ENCODE measurements around the gene KLK10. TPM values are rescaled to one million over a fixed set of nuclear protein-coding genes. Genes with fewer than 3 reads are reported as not detected.
"Not testable (repeated sequence)": the region's sequence is repeated elsewhere in the genome, so short reads cannot be mapped to it uniquely, and the experiment has no call there.

Gene KLK10
- total RNA-seq, 1 donor from 2014 or later = 42.8 TPM

DNA sequence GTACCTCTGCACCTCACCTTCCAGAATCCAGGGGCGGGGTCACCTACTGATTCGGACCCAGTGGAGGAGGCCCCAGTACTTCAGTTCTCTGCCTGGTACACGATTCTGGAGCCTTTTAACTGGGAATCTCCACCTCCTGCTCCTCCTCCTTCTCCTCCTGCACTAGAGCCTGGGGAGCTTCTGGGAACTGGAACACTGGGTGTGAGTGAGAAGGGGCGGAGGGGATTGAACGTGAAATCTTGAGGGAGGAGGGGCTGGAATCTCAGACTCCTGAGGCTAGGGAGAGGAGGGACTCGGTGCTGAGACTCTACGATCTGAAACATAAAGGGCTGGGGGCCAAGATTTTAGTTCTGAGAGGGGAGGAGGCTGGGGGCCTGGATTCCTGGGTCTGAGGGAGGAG is 18.0 kb downstream of the KLK10 start, which contains the start of gene KLK8:
TSS of gene KLK8 (minus strand) at position 90 of the 400 bp plus-strand sequence. CDS start 437 bp downstream, outside the sequence.
- DNase-seq (ENCODE audit: low spot score) = no peak

DNA sequence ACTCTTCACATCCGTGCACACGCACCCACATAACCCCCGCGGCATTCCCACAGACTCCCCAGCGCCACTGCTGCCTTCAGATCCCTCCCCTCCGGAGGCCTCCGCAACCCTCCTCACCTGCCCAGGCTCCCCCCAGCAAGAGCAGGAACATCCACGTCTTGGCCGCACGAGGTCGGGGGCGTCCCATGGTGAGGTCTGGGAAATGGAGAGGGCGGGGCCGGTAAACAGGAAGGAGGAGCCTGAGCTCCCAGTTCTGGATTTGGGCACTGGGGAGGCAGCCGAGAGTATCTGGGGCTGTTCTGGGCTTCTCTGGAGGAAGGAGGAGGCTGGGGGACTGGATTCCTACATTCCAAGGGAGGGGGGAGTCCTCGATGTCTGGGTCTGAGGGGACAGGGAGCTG is 18.5 kb downstream of the KLK10 start:
- DNase-seq (ENCODE audit: low spot score) = no peak

DNA sequence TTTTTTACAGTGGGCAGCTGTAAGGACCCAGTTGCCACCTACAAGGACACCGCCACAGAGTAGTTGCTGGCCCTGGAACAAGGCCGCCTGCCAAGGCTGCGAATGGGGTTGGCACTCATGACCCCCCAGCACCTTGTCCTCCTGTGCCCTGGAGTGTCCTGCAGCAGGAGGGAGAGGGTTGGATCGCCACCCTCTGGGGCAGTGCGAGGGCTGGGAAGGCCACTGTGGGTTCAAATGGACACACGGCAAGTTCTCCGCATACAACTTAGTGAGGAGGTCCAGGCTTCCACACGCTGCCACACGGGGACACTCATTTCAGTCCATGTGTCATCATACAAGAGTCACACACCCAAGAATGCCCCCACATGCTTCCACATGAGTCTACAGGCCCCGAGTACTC is 19.1 kb downstream of the KLK10 start:
- DNase-seq (ENCODE audit: low spot score) = no peak

DNA sequence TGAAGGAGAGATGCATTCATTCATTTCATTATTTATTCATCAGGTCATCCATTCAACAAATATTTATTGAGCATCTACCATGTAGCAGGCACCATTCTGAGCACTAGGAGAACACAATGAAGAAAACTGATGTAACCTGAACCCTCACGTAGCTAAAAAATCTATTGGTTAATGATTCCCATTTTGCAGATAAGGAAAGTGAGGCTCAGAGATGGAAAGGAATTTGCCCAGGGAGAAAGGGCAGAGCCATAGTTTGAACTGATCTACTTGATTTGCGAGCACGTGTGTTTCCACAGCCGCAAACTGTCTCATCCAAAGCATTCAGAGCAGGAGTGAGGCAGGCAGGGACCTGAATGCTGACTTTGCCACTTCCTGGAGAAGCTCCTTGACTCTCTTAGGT is 20.8 kb downstream of the KLK10 start:
- DNase-seq (ENCODE audit: low spot score) = no peak

DNA sequence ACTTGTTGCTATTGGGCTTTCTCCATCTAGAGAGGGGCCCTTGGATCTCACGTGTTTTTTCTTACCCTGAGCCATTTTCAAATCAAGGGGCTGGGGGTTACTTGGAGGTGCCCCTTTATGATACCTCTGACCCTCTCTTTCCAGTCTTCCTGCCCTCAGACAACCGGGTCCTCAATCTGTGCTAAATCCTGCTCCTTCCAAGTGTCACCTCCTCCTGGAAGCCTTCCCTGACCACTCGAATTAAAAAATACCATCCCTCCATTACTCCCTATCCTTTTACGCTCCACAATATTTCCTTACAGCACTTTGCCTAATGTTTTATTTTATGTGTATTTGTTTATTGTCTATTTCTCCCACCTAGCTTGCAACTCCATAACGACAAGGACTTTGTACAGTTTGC is 21.4 kb downstream of the KLK10 start:
- no peak for DNase-seq (ENCODE audit: low spot score)

DNA sequence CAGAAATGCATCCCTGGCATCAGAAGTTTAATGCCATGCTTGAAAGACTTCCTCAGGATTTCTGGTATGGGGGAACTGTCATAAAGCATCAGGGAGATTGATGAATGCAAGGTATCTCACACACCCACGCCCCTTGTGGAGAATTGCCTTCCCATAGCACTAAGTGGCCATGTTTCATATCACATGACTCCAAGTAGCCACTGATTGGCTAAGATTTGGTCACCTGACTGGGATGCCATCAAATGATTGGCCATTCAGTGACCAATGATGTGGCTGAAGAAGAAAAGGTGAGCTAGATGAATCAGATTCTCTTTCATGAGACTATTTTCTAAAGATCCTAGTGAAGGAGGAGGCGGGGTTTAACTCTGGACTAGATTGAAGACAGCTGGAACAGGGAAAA is 25.4 kb downstream of the KLK10 start:
- DNase-seq (ENCODE audit: low spot score) = no peak

DNA sequence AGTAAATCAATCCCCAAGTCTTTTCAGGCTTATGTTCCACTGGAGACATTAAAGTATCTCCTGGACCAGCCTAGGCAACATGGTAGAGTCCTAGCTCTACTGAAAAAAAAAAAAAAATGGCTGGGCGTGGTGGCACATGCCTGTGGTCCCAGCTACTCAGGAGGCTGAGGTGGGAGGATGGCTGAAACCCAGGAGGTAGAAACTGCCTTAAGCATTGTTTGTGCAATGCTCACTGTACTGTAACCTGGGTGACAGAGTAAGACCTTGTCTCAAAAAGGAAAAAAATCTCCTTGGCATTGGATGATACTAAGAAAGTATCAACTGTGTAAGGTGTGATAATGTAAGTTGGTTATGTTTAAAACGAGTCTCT is 26.9 kb downstream of the KLK10 start:
- no peak for DNase-seq (ENCODE audit: low spot score)

DNA sequence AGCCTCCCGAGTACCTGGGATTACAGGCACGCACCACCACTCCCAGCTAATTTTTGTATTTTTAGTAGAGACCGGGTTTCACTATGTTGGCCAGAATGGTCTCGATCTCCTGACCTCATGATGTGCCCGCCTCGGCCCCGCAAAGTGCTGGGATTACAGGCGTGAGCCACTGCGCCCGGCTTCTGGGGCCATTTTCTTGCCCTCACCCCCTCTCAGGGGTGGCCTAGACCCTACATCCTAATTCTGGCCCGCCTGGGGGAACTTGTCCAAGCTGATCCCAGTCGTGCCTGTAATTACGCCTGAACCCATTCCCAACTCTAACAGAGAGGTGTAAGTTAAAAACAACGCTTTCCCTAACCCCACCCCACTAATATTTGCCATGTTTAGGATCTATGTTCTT is 35.1 kb downstream of the KLK10 start:
- not testable (repeated sequence) for DNase-seq (ENCODE audit: low spot score)

DNA sequence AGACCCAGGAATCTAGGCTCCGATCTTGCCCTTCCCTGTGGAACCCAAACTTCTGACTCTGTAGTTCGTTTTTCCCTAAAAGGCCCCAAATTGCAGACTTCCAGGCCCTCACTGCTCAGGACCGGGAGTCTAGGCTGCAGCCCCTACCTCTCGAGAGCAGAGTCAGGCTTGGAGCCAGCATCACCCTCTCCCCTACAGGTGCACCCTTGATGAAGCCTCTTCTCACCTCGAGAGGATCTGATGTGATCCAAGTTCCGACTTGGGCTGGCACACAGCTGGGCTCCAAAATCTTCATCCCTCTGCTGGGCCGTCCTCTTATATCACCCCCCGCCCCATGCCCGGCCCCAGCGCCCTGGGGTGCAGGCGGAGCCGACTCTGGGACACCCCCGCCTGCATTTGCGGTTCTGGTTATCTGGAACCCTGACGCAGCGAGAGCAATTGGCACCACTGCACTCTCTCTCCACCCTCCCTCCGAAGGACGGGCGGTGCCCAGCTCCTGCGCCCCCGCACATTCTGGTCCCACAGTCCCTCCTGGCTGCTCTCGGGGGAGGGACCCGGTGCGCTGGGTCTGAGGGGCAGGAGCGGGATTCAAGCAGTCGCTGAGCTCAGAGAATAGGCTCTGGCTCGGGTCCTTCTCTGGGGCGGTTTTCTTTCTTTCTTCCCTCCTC is 35.8 kb downstream of the KLK10 start, which contains the start of gene KLK7:
TSS of gene KLK7 (minus strand) at position 293 of the 668 bp plus-strand sequence. CDS start 1,518 bp downstream, outside the sequence.
- no peak for DNase-seq (ENCODE audit: low spot score)

DNA sequence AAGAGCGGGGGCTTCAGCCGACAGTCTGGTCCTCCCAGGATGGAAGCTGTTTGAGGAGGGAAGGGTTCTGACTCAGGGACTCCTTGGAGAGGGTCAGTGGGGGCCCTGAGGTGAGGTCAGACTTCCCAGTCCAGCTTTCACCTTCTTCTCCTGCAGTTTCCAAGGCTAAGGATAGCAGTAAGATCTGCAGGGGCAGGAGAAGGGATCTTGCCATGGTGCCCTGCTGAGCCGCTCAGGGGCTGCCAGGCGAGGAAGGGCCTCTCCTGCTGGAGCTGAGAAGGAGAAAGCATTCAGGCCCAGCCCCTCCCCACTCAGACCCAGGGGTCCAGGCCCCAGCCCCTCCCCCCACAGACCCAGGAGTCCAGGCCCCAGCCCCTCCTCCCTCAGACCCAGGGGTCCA is 37.3 kb downstream of the KLK10 start:
- no peak for DNase-seq (ENCODE audit: low spot score)

DNA sequence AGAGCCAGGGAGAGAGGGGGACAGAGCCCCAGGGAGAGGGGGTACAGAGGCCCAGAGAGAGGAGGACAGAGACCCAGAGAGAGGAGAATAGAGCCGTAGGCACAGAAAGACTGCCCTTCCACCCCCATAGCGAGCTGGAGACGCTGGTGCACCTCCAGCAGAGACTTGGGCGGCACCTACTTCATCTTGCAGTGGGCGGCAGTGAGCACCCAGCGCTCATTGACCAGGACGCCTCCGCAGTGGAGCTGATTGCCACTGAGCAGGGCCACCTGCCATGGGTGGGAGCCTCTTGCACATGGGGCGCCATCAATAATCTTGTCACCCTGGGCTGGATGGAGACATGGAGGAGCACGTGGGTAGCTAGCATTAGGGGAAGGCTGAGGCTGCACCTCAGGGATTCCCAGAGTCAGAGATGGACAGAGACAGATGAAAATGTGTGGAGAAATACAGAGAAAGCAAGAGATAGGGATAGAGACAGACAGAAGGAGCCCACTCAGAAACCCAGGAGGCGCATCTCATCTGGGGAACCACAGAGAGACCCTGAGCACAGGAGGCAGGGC is 37.8 kb downstream of the KLK10 start:
- no peak for DNase-seq (ENCODE audit: low spot score)

DNA sequence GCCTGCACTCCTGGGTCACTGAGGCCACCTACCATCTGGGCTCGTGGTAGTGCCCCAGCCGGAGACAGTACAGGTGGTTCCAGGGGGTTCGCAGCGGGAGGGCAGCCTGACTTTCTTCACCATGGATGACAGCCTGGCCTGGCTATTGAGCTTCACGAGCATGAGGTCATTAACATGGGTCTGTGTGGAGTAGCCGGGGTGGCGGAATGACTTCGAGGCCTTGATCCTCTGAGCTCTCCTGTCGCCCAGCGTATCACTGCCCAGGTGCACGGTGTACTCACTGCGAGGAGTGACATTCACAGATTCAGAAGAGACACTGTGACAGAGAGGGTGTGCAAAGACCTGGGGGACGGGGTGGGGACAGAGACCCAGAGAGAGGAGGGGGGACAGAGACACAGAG is 39.3 kb downstream of the KLK10 start:
- no peak for DNase-seq (ENCODE audit: low spot score)

DNA sequence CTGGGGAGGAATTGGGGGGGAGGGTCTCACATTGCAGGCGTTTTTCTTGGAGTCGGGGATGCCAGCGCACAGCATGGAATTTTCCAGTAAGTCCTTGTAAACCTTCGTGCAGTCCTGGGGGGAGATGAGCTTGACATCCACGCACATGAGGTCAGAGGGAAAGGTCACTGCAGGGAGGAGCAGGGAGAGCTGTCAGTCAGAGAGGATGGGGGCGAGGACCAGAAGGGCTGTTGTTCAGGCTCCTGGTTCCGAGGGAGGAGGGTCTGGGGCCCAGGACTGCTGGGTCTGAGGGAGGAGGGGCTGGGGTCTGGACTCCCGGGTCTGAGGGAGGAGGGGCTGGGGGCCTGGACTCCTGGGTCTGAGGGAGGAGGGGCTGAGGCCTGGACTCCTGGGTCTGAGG is 39.8 kb downstream of the KLK10 start:
- no peak for DNase-seq (ENCODE audit: low spot score)

DNA sequence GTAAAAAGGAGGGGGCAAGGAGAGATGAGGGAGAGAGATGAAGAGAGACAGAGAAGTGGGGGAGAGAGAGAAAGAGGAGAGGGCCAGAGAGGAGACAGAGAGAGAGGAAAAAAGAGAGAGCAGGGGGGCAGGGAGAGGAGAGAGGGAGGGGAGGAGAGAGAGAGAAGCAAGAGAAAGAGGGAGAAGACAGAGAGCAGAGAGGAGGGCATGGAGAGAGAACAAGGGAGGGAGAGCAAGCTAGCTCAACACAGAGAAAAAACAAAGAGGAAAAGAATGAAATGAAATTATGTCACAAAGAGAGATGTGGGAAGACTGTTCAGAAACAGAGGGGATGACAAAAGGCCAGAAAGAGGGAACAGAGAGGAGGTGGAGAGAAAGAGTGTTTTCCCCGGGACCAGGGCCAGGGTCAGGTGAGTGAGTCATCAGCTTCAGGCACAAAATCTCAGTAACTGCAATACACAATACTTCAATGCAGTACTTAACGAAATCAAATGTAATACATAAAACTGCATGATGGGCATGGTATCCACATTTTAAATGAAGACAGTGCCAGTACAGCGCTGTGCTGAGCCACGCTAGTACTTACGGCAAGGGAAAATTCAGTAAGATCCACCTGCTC is 40.6 kb downstream of the KLK10 start:
- no peak for DNase-seq (ENCODE audit: low spot score)

DNA sequence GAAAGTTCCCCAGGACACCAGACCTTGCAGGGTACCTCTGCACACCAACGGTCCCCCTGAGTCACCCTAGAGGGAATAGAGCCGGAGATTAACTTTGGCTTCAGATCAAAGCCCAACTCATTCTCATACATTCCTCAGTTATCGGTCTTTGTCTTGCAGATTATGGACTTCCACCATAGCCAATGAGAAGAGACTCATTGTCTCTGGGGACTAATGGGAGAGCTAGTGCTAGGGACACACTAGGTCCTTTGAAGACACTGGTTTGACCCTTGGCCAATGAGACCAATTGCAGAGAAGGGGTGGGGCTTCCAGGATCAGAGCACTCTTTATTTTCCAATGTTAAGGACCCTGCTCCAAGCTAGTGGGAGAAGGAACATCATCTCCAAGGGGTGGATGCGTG is 41.9 kb downstream of the KLK10 start:
- no peak for DNase-seq (ENCODE audit: low spot score)

DNA sequence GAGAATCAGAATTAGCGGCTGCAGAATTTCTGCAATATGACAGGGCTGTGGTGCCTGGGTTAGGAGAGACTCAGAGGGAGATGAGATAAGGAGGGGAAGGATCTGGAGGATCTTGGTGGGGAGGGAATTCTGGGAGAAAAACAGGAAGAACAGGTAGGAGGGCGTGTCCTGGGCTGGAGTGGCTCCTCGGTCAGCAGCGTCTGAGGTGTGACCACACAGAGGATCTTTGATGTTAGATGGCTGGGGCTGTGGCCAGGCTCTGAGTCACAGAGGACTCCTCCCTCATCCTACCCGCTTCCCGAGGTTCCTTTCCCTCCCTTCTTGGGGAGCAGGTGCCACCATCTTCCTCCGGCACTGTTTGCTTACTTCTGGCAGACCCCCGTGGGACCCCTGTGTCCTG is 43.7 kb downstream of the KLK10 start:
- peak; percentile 79 for DNase-seq (ENCODE audit: low spot score)

DNA sequence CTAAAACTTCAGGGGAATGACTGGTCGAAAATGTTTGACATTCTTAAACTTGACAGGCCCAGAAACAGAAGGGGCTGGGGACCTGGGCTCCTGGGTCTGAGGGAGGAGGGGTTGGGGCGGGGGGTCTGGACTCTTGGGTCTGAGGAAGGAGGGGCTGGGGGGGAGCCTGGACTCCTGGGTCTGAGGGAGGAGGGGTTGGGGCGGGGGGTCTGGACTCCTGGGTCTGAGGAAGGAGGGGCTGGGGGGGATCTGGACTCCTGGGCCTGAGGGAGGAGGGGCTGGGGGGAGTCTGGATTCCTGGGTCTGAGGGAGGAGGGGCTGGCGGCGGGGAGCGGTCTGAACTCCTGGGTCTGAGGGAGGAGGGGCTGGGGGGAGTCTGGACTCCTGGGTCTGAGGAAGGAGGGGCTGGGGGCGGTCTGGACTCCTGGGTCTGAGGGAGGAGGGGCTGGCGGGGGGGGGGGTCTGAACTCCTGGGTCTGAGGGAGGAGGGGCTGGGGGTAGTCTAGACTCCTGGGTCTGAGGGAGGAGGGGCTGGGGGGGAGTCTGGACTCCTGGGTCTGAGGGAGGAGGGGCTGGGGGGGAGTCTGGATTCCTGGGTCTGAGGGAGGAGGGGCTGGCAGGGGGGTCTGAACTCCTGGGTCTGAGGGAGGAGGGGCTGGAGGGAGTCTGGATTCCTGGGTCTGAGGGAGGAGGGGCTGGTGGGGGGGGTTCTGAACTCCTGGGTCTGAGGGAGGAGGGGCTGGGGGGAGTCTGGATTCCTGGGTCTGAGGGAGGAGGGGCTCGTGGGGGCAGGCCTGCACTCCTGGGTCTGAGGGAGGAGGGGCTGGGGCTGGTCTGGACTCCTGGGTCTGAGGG is 44.6 kb downstream of the KLK10 start:
- DNase-seq (ENCODE audit: low spot score) = no peak

DNA sequence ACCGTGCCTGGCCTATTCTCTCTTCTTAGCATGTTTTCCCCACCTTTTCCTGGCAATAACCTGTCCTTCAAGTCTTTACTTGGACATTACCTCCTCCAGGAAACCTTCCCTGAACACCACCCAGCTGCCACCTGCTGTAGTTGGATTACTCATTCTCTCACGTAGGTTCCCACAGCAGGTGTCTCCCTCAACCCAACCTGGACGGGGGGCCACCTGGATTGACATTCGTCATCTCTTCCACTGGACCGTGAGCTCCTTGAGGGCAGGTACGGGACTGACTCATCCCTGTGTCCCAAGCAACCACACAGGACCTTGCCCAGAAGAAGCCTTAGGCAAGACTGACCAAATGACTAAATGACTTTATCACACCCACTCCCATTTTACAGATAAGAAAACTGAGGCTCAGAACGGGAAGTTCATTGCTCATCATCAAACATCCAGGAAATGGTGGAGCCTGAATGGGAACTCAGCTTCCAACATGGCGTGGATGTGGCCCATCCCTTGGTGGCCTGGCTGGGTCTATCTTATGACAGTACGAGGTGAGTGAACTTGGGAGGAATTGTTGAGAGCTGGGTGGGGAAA is 46.6 kb downstream of the KLK10 start:
- DNase-seq (ENCODE audit: low spot score) = no peak

DNA sequence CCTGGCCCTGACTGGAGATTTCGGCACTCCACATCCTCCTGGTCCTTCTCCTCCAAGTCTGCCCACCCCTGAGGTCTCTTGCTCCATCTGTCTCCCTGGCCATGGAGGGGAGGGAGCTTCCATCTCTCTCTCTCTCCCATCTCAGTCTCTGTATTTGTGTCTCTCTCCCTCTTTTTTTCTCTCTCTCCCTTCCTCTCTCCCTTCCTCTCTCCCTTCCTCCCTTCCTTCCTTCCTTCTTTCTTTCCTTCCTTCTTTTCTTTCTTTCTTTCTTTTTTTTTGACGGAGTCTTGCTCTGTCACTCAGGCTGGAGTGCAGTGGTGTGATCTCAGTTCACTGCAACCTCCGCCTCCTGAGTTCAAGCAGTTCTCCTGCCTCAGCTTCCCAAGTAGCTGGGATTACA is 49.7 kb downstream of the KLK10 start:
- not testable (repeated sequence) for DNase-seq (ENCODE audit: low spot score)

DNA sequence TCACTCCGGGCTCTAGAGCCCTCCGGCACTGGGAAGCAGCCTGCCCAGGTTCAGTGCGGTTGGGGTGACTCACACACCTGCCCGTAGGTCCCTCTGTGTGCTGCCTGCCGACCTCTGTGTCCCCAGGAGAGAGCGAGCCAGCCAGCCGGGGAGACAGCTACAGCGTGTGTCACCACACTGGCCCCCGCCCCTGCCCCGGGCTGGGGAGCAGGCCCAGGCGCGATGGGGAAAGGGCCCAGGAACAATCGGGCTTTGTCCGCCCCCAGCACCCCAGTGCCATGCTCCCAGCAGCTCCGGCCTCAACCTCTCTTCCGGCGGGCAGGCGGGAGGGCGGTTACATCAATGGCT is 50.1 kb downstream of the KLK10 start, which contains the start of gene KLK6:
TSS of gene KLK6 (minus strand) at position 179 of the 348 bp plus-strand sequence. CDS start 1,487 bp downstream, outside the sequence.
- DNase-seq (ENCODE audit: low spot score) = no peak

DNA sequence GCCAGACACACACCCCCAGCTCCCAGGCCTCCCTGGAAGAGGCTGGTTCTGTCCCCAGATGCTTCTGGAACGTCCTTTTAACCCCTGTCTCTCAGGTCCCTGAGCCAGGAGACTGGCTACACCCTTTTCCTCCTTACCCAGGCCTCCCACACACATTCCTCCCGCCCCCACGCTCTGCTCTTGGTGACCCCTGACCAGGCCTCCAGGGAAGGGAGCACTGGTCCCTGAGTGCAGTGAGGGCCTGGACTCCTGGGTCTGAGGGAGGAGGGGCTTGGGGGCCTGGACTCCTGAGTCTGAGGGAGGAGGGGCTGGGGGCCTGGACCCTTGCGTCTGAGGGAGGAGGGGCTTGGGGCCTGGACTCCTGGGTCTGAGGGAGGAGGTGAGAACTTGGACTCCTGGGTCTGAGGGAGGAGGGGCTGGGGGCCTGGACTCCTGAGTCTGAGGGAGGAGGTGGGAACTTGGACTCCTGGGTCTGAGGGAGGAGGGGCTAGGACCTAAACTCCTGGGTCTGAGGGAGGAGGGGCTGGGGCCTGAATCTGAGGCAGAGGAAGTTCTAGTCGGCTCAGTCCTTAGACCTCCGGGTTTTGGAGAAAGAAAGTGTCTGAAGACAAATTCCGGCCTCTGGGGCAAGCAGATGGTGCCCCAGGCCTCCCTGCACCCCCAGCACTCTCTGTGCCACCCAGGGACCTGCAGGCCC is 50.6 kb downstream of the KLK10 start:
- DNase-seq (ENCODE audit: low spot score) = no peak

Measured in mucosa of gallbladder (tissue), 1 donor.